ENCODE data around the gene SDHAF1. TPM values are rescaled to one million over a fixed set of nuclear protein-coding genes. Genes with fewer than 3 reads are reported as not detected.
"Not testable (repeated sequence)": the region's sequence is repeated elsewhere in the genome, so short reads cannot be mapped to it uniquely, and the experiment has no call there.

The SDHAF1 gene
- total RNA-seq, 1 experiment from 2014 or later = 28.1 TPM

- no peak for TF ChIP-seq CTCF (IDR thresholded peaks at IDR 0.05; ENCODE audit: insufficient read depth in 1 of 2, low read depth in 1 of 2, low read length in 1 of 2, severe bottlenecking in 1 of 2, unreplicated experiment in 1 of 2)
- Mint-ChIP-seq H3K27me3 (ENCODE audit: insufficient read depth, unreplicated experiment) (peaks cover 11% of the 10 kb centered on the region), H3K27ac (ENCODE audit: unreplicated experiment) (no peak overlapping the region), H3K4me1 (ENCODE audit: low read depth, unreplicated experiment) (no peaks in the 10 kb centered on the region), H3K36me3 (ENCODE audit: insufficient read depth, unreplicated experiment) (no peaks in the 10 kb centered on the region), H3K4me3 (ENCODE audit: unreplicated experiment) (no peak overlapping the region), H3K9me3 (ENCODE audit: unreplicated experiment) (no peaks in the 10 kb centered on the region)
- no TSS peak for BruUV-seq (replicated peaks)
- Histone ChIP-seq H3K36me3 (ENCODE audit: control insufficient read depth, insufficient read depth, low read length) (no peaks in the 10 kb centered on the region), H3K27me3 (replicated peaks; ENCODE audit: control insufficient read depth, insufficient read depth, low read length) (no peaks in the 10 kb centered on the region), H3K9me3 (no peaks in the 10 kb centered on the region), H3K4me1 (no peaks in the 10 kb centered on the region), H3K4me3 (ENCODE audit: low read depth, low read length) (no peak overlapping the region)
- intact Hi-C loops (cut with micrococcal nuclease; ENCODE audit: unreplicated experiment) = no loop called here
- POLR2A ChIA-PET = no interaction called here
- CTCF ChIA-PET = interaction anchor here (0.6 to 0.7 kb wide), 2 partner anchors 260 to 870 kb away, joined by 3 read pairs; no protein-coding TSS in a partner anchor
- no peak for DNase-seq
Observed at GRCh38 chr19:35978832-35979365, 16.1 kb upstream of the SDHAF1 start.

GRCh38 chr19:35980997-35981396, 14.0 kb upstream of the SDHAF1 start:
- BruUV-seq (replicated peaks); H3K4me1 Mint-ChIP-seq (ENCODE audit: low read depth, unreplicated experiment); DNase-seq; H3K4me3 ChIP-seq (ENCODE audit: low read depth, low read length); H3K9me3 ChIP-seq; H3K27me3 ChIP-seq (replicated peaks; ENCODE audit: control insufficient read depth, insufficient read depth, low read length); POLR2A ChIA-PET; H3K36me3 Mint-ChIP-seq (ENCODE audit: insufficient read depth, unreplicated experiment); H3K36me3 ChIP-seq (ENCODE audit: control insufficient read depth, insufficient read depth, low read length); H3K9me3 Mint-ChIP-seq (ENCODE audit: unreplicated experiment); intact Hi-C loops (cut with micrococcal nuclease; ENCODE audit: unreplicated experiment); H3K4me1 ChIP-seq; H3K4me3 Mint-ChIP-seq (ENCODE audit: unreplicated experiment); H3K27ac Mint-ChIP-seq (ENCODE audit: unreplicated experiment): not testable (repeated sequence)
- CTCF ChIA-PET = interaction anchor here (0.7 kb wide), 1 partner anchor 13 kb away, joined by 7 read pairs; no protein-coding TSS in a partner anchor
- peaks cover 23% of the 10 kb centered on the region for H3K27me3 Mint-ChIP-seq (ENCODE audit: insufficient read depth, unreplicated experiment)

- no peak for DNase-seq
- TF ChIP-seq CTCF (IDR thresholded peaks at IDR 0.05; ENCODE audit: insufficient read depth in 1 of 2, low read depth in 1 of 2, low read length in 1 of 2, severe bottlenecking in 1 of 2, unreplicated experiment in 1 of 2) = no peak
- H3K4me1 ChIP-seq = no peaks in the 10 kb centered on the region
- Mint-ChIP-seq H3K27ac (ENCODE audit: unreplicated experiment) (no peak overlapping the region), H3K36me3 (ENCODE audit: insufficient read depth, unreplicated experiment) (no peaks in the 10 kb centered on the region), H3K4me3 (ENCODE audit: unreplicated experiment) (no peak overlapping the region), H3K27me3 (ENCODE audit: insufficient read depth, unreplicated experiment) (peaks cover 22% of the 10 kb centered on the region), H3K4me1 (ENCODE audit: low read depth, unreplicated experiment) (no peaks in the 10 kb centered on the region), H3K9me3 (ENCODE audit: unreplicated experiment) (no peaks in the 10 kb centered on the region)
- no TSS peak for BruUV-seq (replicated peaks)
- no peaks in the 10 kb centered on the region for H3K36me3 ChIP-seq (ENCODE audit: control insufficient read depth, insufficient read depth, low read length)
- H3K4me3 ChIP-seq (ENCODE audit: low read depth, low read length) = no peak overlapping the region
- intact Hi-C loops (cut with micrococcal nuclease; ENCODE audit: unreplicated experiment) = no loop called here
- ChIA-PET POLR2A (no interaction called here), CTCF (no interaction called here)
- no peaks in the 10 kb centered on the region for H3K9me3 ChIP-seq
- peaks cover 2% of the 10 kb centered on the region for H3K27me3 ChIP-seq (replicated peaks; ENCODE audit: control insufficient read depth, insufficient read depth, low read length)
Observed at GRCh38 chr19:35983177-35983576, 11.8 kb upstream of the SDHAF1 start.

All from Caco-2 (cell line).